GM23338 (cell line): ENCODE results near the gene EPHB1. TPM values are rescaled to one million over a fixed set of nuclear protein-coding genes. Genes with fewer than 3 reads are reported as not detected.

Experiments
- ATAC-seq: fragments of 200-7000 bp; cut with Tn5 transposase; 3 replicates; pipeline ENCODE4 v1.9.1; 2020
- DNase-seq: peaks from one replicate; pipeline ENCODE4 v3.0.0-alpha.2; 2015; ENCODE audit warnings: low spot score
- H2AFZ ChIP-seq: fragments of 200-600 bp; sonication (generic); 2 replicates; pipeline ENCODE4 v1.8.0; 2016; ENCODE audit warnings: antibody characterized with exemption, mild to moderate bottlenecking, moderate library complexity
- H3F3A ChIP-seq: fragments of 200-600 bp; sonication (generic); replicated peaks from 2 replicates; pipeline ENCODE4 v1.8.0; 2017; ENCODE audit warnings: antibody characterized with exemption, mixed run types, low read depth
- H3K27ac ChIP-seq: fragments of 200-600 bp; sonication (generic); 2 replicates; pipeline ENCODE4 v1.6.1; 2016; ENCODE audit warnings: low read depth
- H3K27me3 ChIP-seq: fragments of 200-600 bp; sonication (generic); 2 replicates; pipeline ENCODE4 v1.8.0; 2016; ENCODE audit warnings: mild to moderate bottlenecking, mixed run types, moderate library complexity; ENCODE audit not compliant: insufficient read depth
- H3K36me3 ChIP-seq: fragments of 200-600 bp; sonication (generic); 2 replicates; pipeline ENCODE4 v1.8.0; 2016; ENCODE audit warnings: mild to moderate bottlenecking; ENCODE audit not compliant: insufficient read depth
- H3K4me1 ChIP-seq: fragments of 200-600 bp; sonication (generic); 2 replicates; pipeline ENCODE4 v1.8.0; 2016; ENCODE audit warnings: mild to moderate bottlenecking, moderate library complexity; ENCODE audit not compliant: insufficient read depth
- H3K4me2 ChIP-seq: fragments of 200-600 bp; sonication (generic); 2 replicates; pipeline ENCODE4 v1.7.1; 2017; ENCODE audit warnings: mixed run types
- H3K4me3 ChIP-seq: fragments of 200-600 bp; sonication (generic); 2 replicates; pipeline ENCODE4 v1.6.1; 2016; ENCODE audit warnings: mixed run types
- H3K79me2 ChIP-seq: fragments of 200-600 bp; sonication (generic); replicated peaks from 2 replicates; pipeline ENCODE4 v1.8.0; 2017; ENCODE audit warnings: mild to moderate bottlenecking; ENCODE audit not compliant: insufficient read depth
- H3K9me2 ChIP-seq: fragments of 200-600 bp; sonication (generic); 2 replicates; pipeline ENCODE4 v1.8.0; 2017; ENCODE audit not compliant: insufficient read depth
- H4K20me1 ChIP-seq: fragments of 200-600 bp; sonication (generic); replicated peaks from 2 replicates; pipeline ENCODE4 v1.8.0; 2017; ENCODE audit warnings: mild to moderate bottlenecking; ENCODE audit not compliant: insufficient read depth
- H3K27ac Mint-ChIP-seq: 2 replicates; pipeline ENCODE4 v1.8.0; 2020; ENCODE audit warnings: inconsistent platforms, mild to moderate bottlenecking, moderate library complexity, mixed read lengths
- H3K27me3 Mint-ChIP-seq: 3 replicates; pipeline ENCODE4 v1.8.0; 2022; ENCODE audit warnings: low read depth, mild to moderate bottlenecking, moderate library complexity, mixed read lengths, inconsistent platforms; ENCODE audit not compliant: insufficient read depth, poor library complexity
- H3K36me3 Mint-ChIP-seq: 3 replicates; pipeline ENCODE4 v1.8.0; 2021; ENCODE audit warnings: low read depth, mild to moderate bottlenecking, inconsistent platforms, moderate library complexity, mixed read lengths
- H3K4me1 Mint-ChIP-seq: 3 replicates; pipeline ENCODE4 v1.8.0; 2020; ENCODE audit warnings: mild to moderate bottlenecking, inconsistent platforms, mixed read lengths
- H3K4me3 Mint-ChIP-seq: 3 replicates; pipeline ENCODE4 v1.8.0; 2021; ENCODE audit warnings: moderate library complexity, mild to moderate bottlenecking, inconsistent platforms, mixed read lengths
- H3K9me3 Mint-ChIP-seq: 3 replicates; pipeline ENCODE4 v1.8.0; 2020; ENCODE audit warnings: moderate library complexity, mild to moderate bottlenecking, inconsistent platforms, mixed read lengths
- CREB1 ChIP-seq: fragments of 250-450 bp; sonication (Bioruptor Pico); IDR thresholded peaks from 2 replicates; pipeline ENCODE4 v1.5.0; 2020; ENCODE audit warnings: low read depth, mild to moderate bottlenecking, moderate library complexity
- EZH2 ChIP-seq: fragments of 200-600 bp; sonication (generic); IDR thresholded peaks from one replicate; pipeline ENCODE4 v1.8.0; 2017; ENCODE audit warnings: antibody characterized with exemption, mild to moderate bottlenecking, low read depth; ENCODE audit not compliant: unreplicated experiment
- EZH2phosphoT487 ChIP-seq: fragments of 200-600 bp; sonication (generic); IDR thresholded peaks from one replicate; pipeline ENCODE4 v1.8.1; 2018; ENCODE audit warnings: antibody characterized with exemption; ENCODE audit not compliant: unreplicated experiment
- JUNB ChIP-seq: IDR thresholded peaks from one replicate; pipeline ENCODE4 v1.6.1; 2016; ENCODE audit warnings: antibody characterized with exemption; ENCODE audit not compliant: unreplicated experiment
- NANOG ChIP-seq: IDR thresholded peaks from 2 replicates; pipeline ENCODE4 v1.6.1; 2016; ENCODE audit warnings: antibody characterized with exemption, borderline replicate concordance
- POLR2AphosphoS5 ChIP-seq: IDR thresholded peaks from 2 replicates; pipeline ENCODE4 v1.6.1; 2016; ENCODE audit warnings: antibody characterized with exemption, low read depth
- ZNF114 ChIP-seq: fragments of 250-450 bp; sonication (Bioruptor Pico); IDR thresholded peaks from 2 replicates; pipeline ENCODE4 v1.5.0; 2020; ENCODE audit warnings: mild to moderate bottlenecking, moderate library complexity
- ZNF331 ChIP-seq: fragments of 250-450 bp; sonication (Bioruptor Pico); IDR thresholded peaks from 2 replicates; pipeline ENCODE4 v1.5.0; 2020; ENCODE audit warnings: low read depth, mild to moderate bottlenecking, moderate library complexity
- polyA plus RNA-seq: library from polyadenylated mRNA; unstranded; fragments of >200 nt; fragmentation: Nextera tagmentation; extraction: Ambion mirVana; gene quantifications from 2 replicates; pipeline ENCODE4 v1.2.1, GENCODE V29; 2016
- total RNA-seq: library from RNA; depleted of rRNA; stranded (reverse); fragments of >200 nt; shearing (Covaris generic); gene quantifications from 2 replicates; pipeline ENCODE4 v1.2.3, GENCODE V29; 2014
- TF ChIP-seq, protein P1 (sequence below), 2 experiments: fragments of 200-600 bp in 1 of 2; sonication (generic) in 1 of 2; conservative IDR thresholded peaks; 2 replicates each; pipeline versions ENCODE4 v1.5.1 to v1.6.1; 2016 to 2017; ENCODE audit warnings: antibody characterized with exemption in 2 of 2, low read depth in 2 of 2, mild to moderate bottlenecking in 2 of 2, moderate library complexity in 1 of 2
- TF ChIP-seq, protein P2 (sequence below): fragments of 250-450 bp; sonication (Bioruptor Pico); IDR thresholded peaks from 2 replicates; pipeline ENCODE4 v1.5.0; 2020; ENCODE audit warnings: mild to moderate bottlenecking, moderate library complexity
- TF ChIP-seq, protein P3 (sequence below): IDR thresholded peaks from one replicate; pipeline ENCODE4 v1.6.1; 2018; ENCODE audit warnings: antibody characterized with exemption; ENCODE audit not compliant: unreplicated experiment
- TF ChIP-seq, protein P4 (sequence below): IDR thresholded peaks from 2 replicates; pipeline ENCODE4 v1.6.1; 2016; ENCODE audit warnings: antibody characterized with exemption

Gene EPHB1
- total and polyA plus RNA-seq, 2 experiments from 2014 or later: 2.7 to 5.2 TPM

DNA sequence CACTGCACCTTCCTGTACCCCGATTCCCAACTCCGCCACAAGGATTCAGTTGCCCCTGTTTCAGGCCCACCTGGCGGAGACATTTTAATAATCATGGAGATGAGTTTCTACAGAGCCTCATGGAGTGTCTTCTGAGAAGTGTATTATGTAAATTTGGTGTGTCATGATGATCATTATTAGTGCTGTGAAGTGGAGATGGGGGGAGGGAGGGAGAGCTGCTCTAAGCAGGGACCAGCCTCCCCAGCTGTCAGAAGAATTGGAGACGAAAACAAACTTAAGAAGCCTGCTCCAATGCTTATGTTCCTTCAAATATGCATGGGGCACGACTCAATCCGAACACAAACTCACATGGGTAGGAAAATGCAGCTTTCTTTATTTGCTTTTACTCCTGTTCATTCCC is 127.8 kb downstream of the EPHB1 start:
- H3K36me3 Mint-ChIP-seq: peaks cover 10% of the 10 kb centered on the region
- H3K4me1 Mint-ChIP-seq: peaks cover 4% of the 10 kb centered on the region; the same call in 2 of the 3 replicates
- Histone ChIP-seq H3F3A (no peaks in the 10 kb centered on the region), H3K4me3 (no peak overlapping the region), H2AFZ (no peak overlapping the region), H3K79me2 (no peaks in the 10 kb centered on the region), H4K20me1 (no peaks in the 10 kb centered on the region), H3K27ac (no peak overlapping the region), H3K27me3 (no peaks in the 10 kb centered on the region), H3K36me3 (no peaks in the 10 kb centered on the region), H3K4me1 (no peaks in the 10 kb centered on the region), H3K4me2 (no peak overlapping the region), H3K9me2 (peaks cover 11% of the 10 kb centered on the region; the same call in 1 of the 2 replicates)
- ATAC-seq (no peak), DNase-seq (no peak)
- H3K9me3 Mint-ChIP-seq: peaks cover 16% of the 10 kb centered on the region
- no peak for TF ChIP-seq POLR2AphosphoS5
- TF ChIP-seq, protein P1, sequence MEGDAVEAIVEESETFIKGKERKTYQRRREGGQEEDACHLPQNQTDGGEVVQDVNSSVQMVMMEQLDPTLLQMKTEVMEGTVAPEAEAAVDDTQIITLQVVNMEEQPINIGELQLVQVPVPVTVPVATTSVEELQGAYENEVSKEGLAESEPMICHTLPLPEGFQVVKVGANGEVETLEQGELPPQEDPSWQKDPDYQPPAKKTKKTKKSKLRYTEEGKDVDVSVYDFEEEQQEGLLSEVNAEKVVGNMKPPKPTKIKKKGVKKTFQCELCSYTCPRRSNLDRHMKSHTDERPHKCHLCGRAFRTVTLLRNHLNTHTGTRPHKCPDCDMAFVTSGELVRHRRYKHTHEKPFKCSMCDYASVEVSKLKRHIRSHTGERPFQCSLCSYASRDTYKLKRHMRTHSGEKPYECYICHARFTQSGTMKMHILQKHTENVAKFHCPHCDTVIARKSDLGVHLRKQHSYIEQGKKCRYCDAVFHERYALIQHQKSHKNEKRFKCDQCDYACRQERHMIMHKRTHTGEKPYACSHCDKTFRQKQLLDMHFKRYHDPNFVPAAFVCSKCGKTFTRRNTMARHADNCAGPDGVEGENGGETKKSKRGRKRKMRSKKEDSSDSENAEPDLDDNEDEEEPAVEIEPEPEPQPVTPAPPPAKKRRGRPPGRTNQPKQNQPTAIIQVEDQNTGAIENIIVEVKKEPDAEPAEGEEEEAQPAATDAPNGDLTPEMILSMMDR (conservative IDR thresholded peaks at IDR 0.05; ENCODE audit: low read depth in 2 of 2): no peak
- TF ChIP-seq EZH2phosphoT487: no peak
- TF ChIP-seq ZNF114 (CRISPR knock-in tag): no peak
- TF ChIP-seq JUNB: no peak
- no peak for TF ChIP-seq NANOG
- TF ChIP-seq ZNF331 (CRISPR knock-in tag): no peak
- TF ChIP-seq, protein P2, sequence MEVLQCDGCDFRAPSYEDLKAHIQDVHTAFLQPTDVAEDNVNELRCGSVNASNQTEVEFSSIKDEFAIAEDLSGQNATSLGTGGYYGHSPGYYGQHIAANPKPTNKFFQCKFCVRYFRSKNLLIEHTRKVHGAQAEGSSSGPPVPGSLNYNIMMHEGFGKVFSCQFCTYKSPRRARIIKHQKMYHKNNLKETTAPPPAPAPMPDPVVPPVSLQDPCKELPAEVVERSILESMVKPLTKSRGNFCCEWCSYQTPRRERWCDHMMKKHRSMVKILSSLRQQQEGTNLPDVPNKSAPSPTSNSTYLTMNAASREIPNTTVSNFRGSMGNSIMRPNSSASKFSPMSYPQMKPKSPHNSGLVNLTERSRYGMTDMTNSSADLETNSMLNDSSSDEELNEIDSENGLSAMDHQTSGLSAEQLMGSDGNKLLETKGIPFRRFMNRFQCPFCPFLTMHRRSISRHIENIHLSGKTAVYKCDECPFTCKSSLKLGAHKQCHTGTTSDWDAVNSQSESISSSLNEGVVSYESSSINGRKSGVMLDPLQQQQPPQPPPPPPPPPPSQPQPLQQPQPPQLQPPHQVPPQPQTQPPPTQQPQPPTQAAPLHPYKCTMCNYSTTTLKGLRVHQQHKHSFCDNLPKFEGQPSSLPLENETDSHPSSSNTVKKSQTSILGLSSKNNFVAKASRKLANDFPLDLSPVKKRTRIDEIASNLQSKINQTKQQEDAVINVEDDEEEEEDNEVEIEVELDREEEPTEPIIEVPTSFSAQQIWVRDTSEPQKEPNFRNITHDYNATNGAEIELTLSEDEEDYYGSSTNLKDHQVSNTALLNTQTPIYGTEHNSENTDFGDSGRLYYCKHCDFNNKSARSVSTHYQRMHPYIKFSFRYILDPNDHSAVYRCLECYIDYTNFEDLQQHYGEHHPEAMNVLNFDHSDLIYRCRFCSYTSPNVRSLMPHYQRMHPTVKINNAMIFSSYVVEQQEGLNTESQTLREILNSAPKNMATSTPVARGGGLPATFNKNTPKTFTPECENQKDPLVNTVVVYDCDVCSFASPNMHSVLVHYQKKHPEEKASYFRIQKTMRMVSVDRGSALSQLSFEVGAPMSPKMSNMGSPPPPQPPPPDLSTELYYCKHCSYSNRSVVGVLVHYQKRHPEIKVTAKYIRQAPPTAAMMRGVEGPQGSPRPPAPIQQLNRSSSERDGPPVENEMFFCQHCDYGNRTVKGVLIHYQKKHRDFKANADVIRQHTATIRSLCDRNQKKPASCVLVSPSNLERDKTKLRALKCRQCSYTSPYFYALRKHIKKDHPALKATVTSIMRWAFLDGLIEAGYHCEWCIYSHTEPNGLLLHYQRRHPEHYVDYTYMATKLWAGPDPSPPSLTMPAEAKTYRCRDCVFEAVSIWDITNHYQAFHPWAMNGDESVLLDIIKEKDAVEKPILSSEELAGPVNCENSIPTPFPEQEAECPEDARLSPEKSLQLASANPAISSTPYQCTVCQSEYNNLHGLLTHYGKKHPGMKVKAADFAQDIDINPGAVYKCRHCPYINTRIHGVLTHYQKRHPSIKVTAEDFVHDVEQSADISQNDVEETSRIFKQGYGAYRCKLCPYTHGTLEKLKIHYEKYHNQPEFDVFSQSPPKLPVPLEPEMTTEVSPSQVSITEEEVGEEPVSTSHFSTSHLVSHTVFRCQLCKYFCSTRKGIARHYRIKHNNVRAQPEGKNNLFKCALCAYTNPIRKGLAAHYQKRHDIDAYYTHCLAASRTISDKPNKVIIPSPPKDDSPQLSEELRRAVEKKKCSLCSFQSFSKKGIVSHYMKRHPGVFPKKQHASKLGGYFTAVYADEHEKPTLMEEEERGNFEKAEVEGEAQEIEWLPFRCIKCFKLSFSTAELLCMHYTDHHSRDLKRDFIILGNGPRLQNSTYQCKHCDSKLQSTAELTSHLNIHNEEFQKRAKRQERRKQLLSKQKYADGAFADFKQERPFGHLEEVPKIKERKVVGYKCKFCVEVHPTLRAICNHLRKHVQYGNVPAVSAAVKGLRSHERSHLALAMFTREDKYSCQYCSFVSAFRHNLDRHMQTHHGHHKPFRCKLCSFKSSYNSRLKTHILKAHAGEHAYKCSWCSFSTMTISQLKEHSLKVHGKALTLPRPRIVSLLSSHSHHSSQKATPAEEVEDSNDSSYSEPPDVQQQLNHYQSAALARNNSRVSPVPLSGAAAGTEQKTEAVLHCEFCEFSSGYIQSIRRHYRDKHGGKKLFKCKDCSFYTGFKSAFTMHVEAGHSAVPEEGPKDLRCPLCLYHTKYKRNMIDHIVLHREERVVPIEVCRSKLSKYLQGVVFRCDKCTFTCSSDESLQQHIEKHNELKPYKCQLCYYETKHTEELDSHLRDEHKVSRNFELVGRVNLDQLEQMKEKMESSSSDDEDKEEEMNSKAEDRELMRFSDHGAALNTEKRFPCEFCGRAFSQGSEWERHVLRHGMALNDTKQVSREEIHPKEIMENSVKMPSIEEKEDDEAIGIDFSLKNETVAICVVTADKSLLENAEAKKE (CRISPR knock-in tag): no peak
- no peak for TF ChIP-seq CREB1
- TF ChIP-seq, protein P3, sequence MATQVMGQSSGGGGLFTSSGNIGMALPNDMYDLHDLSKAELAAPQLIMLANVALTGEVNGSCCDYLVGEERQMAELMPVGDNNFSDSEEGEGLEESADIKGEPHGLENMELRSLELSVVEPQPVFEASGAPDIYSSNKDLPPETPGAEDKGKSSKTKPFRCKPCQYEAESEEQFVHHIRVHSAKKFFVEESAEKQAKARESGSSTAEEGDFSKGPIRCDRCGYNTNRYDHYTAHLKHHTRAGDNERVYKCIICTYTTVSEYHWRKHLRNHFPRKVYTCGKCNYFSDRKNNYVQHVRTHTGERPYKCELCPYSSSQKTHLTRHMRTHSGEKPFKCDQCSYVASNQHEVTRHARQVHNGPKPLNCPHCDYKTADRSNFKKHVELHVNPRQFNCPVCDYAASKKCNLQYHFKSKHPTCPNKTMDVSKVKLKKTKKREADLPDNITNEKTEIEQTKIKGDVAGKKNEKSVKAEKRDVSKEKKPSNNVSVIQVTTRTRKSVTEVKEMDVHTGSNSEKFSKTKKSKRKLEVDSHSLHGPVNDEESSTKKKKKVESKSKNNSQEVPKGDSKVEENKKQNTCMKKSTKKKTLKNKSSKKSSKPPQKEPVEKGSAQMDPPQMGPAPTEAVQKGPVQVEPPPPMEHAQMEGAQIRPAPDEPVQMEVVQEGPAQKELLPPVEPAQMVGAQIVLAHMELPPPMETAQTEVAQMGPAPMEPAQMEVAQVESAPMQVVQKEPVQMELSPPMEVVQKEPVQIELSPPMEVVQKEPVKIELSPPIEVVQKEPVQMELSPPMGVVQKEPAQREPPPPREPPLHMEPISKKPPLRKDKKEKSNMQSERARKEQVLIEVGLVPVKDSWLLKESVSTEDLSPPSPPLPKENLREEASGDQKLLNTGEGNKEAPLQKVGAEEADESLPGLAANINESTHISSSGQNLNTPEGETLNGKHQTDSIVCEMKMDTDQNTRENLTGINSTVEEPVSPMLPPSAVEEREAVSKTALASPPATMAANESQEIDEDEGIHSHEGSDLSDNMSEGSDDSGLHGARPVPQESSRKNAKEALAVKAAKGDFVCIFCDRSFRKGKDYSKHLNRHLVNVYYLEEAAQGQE: no peak
- TF ChIP-seq, protein P4, sequence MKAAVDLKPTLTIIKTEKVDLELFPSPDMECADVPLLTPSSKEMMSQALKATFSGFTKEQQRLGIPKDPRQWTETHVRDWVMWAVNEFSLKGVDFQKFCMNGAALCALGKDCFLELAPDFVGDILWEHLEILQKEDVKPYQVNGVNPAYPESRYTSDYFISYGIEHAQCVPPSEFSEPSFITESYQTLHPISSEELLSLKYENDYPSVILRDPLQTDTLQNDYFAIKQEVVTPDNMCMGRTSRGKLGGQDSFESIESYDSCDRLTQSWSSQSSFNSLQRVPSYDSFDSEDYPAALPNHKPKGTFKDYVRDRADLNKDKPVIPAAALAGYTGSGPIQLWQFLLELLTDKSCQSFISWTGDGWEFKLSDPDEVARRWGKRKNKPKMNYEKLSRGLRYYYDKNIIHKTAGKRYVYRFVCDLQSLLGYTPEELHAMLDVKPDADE: no peak
- no peak for TF ChIP-seq EZH2
- no peak overlapping the region for H3K4me3 Mint-ChIP-seq
- H3K27me3 Mint-ChIP-seq: peaks cover 1% of the 10 kb centered on the region
- H3K27ac Mint-ChIP-seq: no peak overlapping the region
